GM12872 (cell line): ENCODE data around the gene IL17F.
A peak's percentile ranks its signal among the peaks of the same experiment; 100 is the strongest.

ENCODE experiments used
- CTCF ChIP-seq: IDR thresholded peaks from 3 replicates; pipeline ENCODE4 v1.5.1; 2011; ENCODE audit warnings: low read depth, mild to moderate bottlenecking, low read length, moderate library complexity; ENCODE audit not compliant: insufficient read depth

Gene IL17F

GRCh38 chr6:52284131-52284459, 39.8 kb upstream of the IL17F start:
- no peak for TF ChIP-seq CTCF

- TF ChIP-seq CTCF: no peak
Measured at GRCh38 chr6:52283111-52283510, 38.8 kb upstream of the IL17F start.

- TF ChIP-seq CTCF: no peak
Measured at GRCh38 chr6:52276130-52276529, 31.8 kb upstream of the IL17F start.

- TF ChIP-seq CTCF: no peak
Measured at GRCh38 chr6:52271852-52272460, 27.7 kb upstream of the IL17F start.

GRCh38 chr6:52263709-52264540, 19.6 kb upstream of the IL17F start:
- peak; percentile 95 for TF ChIP-seq CTCF

GRCh38 chr6:52262620-52263344, 18.5 kb upstream of the IL17F start:
- no peak for TF ChIP-seq CTCF

GRCh38 chr6:52261229-52261628, 16.9 kb upstream of the IL17F start:
- TF ChIP-seq CTCF: no peak
